ENCODE results near the gene CAV1.

DNA sequence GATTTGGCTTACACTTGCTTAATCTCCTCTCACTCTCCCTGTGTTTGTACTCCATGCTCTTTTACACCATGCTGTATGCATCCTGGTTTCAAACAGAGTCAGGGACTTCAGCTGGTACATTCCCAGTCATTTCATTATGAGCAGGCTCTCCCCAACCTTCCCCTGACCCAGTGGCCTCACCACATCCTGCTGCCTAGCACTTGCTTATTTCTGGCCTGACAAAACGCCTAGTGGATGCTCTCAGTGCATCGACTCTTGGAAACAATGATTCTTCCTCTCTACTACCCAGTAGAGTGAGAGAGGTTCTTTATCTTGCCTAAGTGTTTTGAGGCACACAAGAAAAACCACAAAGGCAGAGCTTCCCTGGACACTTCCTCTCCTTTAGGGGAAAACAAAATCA, 63.4 kb downstream of the CAV1 start:
- TF ChIP-seq, protein P1, sequence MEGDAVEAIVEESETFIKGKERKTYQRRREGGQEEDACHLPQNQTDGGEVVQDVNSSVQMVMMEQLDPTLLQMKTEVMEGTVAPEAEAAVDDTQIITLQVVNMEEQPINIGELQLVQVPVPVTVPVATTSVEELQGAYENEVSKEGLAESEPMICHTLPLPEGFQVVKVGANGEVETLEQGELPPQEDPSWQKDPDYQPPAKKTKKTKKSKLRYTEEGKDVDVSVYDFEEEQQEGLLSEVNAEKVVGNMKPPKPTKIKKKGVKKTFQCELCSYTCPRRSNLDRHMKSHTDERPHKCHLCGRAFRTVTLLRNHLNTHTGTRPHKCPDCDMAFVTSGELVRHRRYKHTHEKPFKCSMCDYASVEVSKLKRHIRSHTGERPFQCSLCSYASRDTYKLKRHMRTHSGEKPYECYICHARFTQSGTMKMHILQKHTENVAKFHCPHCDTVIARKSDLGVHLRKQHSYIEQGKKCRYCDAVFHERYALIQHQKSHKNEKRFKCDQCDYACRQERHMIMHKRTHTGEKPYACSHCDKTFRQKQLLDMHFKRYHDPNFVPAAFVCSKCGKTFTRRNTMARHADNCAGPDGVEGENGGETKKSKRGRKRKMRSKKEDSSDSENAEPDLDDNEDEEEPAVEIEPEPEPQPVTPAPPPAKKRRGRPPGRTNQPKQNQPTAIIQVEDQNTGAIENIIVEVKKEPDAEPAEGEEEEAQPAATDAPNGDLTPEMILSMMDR (IDR thresholded peaks at IDR 0.05; ENCODE audit: low read depth, low read length), result no peak
- TF ChIP-seq, protein P2, sequence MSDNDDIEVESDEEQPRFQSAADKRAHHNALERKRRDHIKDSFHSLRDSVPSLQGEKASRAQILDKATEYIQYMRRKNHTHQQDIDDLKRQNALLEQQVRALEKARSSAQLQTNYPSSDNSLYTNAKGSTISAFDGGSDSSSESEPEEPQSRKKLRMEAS (IDR thresholded peaks at IDR 0.05; ENCODE audit: low read depth, low read length), result no peak
